CD4-positive, alpha-beta T cell treated with Interleukin-15 for 1 hour (primary cell): ENCODE data around the gene LGALS9B.
"Not testable (repeated sequence)": the region's sequence is repeated elsewhere in the genome, so short reads cannot be mapped to it uniquely, and the experiment has no call there.

Source experiments
- DNase-seq: peaks from one replicate; pipeline ENCODE4 v3.0.0-alpha.2; 2020

Gene LGALS9B

GRCh38 chr17:20401306-20402022 is 65.9 kb downstream of the LGALS9B start:
- DNase-seq = not testable (repeated sequence)

GRCh38 chr17:20400559-20401305 is 66.6 kb downstream of the LGALS9B start:
- DNase-seq = not testable (repeated sequence)
